ENCODE results near the gene VILL.

DNA sequence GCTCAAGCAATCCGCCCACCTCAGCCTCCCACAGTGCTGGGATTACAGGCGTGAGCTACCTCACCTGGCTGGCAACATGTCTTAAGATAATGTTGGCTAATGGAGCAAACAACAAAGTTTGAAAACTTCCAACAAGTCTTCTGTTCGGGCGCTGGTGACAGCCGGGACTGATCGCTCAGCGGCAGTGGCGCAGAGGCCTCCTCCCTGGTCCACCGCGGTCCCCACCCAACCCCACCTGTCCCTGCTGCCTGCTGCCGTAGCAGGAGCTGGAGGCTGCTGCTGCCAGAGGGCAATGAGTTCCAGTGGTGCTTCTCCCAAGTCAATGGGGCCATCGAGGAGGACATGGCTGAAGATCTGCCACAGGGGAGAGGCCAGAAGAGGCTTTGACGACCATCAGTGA, 60.5 kb downstream of the VILL start:
- TF ChIP-seq, protein P1, sequence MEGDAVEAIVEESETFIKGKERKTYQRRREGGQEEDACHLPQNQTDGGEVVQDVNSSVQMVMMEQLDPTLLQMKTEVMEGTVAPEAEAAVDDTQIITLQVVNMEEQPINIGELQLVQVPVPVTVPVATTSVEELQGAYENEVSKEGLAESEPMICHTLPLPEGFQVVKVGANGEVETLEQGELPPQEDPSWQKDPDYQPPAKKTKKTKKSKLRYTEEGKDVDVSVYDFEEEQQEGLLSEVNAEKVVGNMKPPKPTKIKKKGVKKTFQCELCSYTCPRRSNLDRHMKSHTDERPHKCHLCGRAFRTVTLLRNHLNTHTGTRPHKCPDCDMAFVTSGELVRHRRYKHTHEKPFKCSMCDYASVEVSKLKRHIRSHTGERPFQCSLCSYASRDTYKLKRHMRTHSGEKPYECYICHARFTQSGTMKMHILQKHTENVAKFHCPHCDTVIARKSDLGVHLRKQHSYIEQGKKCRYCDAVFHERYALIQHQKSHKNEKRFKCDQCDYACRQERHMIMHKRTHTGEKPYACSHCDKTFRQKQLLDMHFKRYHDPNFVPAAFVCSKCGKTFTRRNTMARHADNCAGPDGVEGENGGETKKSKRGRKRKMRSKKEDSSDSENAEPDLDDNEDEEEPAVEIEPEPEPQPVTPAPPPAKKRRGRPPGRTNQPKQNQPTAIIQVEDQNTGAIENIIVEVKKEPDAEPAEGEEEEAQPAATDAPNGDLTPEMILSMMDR (IDR thresholded peaks at IDR 0.05; ENCODE audit: low read length), result no peak
- no peak for TF ChIP-seq EZH2 (IDR thresholded peaks at IDR 0.05; ENCODE audit: borderline replicate concordance, low read length)

Measured in OCI-LY1 (cell line).